Measurements from ENCODE around the gene DNMT3L.
"Not testable (repeated sequence)": the region's sequence is repeated elsewhere in the genome, so short reads cannot be mapped to it uniquely, and the experiment has no call there.

Gene DNMT3L

GRCh38 chr21:44259082-44259705, 2.5 kb downstream of the DNMT3L start:
- TF ChIP-seq EP300 (IDR thresholded peaks at IDR 0.05; ENCODE audit: borderline replicate concordance) (no peak), MAX (IDR thresholded peaks at IDR 0.05) (no peak), TEAD4 (IDR thresholded peaks at IDR 0.05) (no peak), REST (IDR thresholded peaks at IDR 0.05; ENCODE audit: low read depth) (no peak), USF1 (IDR thresholded peaks at IDR 0.05) (no peak), CREB1 (IDR thresholded peaks at IDR 0.05; ENCODE audit: low read depth) (no peak), EGR1 (IDR thresholded peaks at IDR 0.05) (no peak), NFIC (IDR thresholded peaks at IDR 0.05) (no peak), YY1 (IDR thresholded peaks at IDR 0.05; ENCODE audit: low read depth) (no peak), TAF1 (IDR thresholded peaks at IDR 0.05; ENCODE audit: low read depth) (no peak), CEBPB (IDR thresholded peaks at IDR 0.05) (no peak), TCF12 (IDR thresholded peaks at IDR 0.05; ENCODE audit: low read depth) (no peak), FOXM1 (IDR thresholded peaks at IDR 0.05; ENCODE audit: borderline replicate concordance, low read depth) (no peak)

- TF ChIP-seq CREB1 (IDR thresholded peaks at IDR 0.05; ENCODE audit: low read depth) (no peak), FOXM1 (IDR thresholded peaks at IDR 0.05; ENCODE audit: borderline replicate concordance, low read depth) (no peak), TEAD4 (IDR thresholded peaks at IDR 0.05) (no peak)
Observed at GRCh38 chr21:44258056-44258725, 3.5 kb downstream of the DNMT3L start.

- TF ChIP-seq RAD21 (IDR thresholded peaks at IDR 0.05; ENCODE audit: low read depth) (no peak), USF1 (IDR thresholded peaks at IDR 0.05) (no peak)
Observed at GRCh38 chr21:44255511-44255981, 6.2 kb downstream of the DNMT3L start.

GRCh38 chr21:44253832-44254710, 7.6 kb downstream of the DNMT3L start:
- no peak for TF ChIP-seq CREB1 (IDR thresholded peaks at IDR 0.05; ENCODE audit: low read depth)
- no peak for TF ChIP-seq CEBPB (IDR thresholded peaks at IDR 0.05)
- peak; percentile 16; the same call in 1 of the 2 replicates for TF ChIP-seq REST (IDR thresholded peaks at IDR 0.05; ENCODE audit: low read depth)

GRCh38 chr21:44240842-44241241, 20.9 kb downstream of the DNMT3L start, which contains the start of gene ICOSLG:
ICOSLG (minus strand) TSS chr21:44240943; CDS start chr21:44240817, 126 bp downstream.
- not testable (repeated sequence) for TF ChIP-seq EP300 (IDR thresholded peaks at IDR 0.05; ENCODE audit: borderline replicate concordance); MAX (IDR thresholded peaks at IDR 0.05); RAD21 (IDR thresholded peaks at IDR 0.05; ENCODE audit: low read depth)

- TF ChIP-seq FOXM1 (IDR thresholded peaks at IDR 0.05; ENCODE audit: borderline replicate concordance, low read depth) (no peak), TEAD4 (IDR thresholded peaks at IDR 0.05) (no peak), TAF1 (IDR thresholded peaks at IDR 0.05; ENCODE audit: low read depth) (no peak), TCF12 (IDR thresholded peaks at IDR 0.05; ENCODE audit: low read depth) (no peak), REST (IDR thresholded peaks at IDR 0.05; ENCODE audit: low read depth) (no peak), EP300 (IDR thresholded peaks at IDR 0.05; ENCODE audit: borderline replicate concordance) (no peak), USF1 (IDR thresholded peaks at IDR 0.05) (no peak), MAX (IDR thresholded peaks at IDR 0.05) (no peak), CREB1 (IDR thresholded peaks at IDR 0.05; ENCODE audit: low read depth) (no peak), ZBTB7A (IDR thresholded peaks at IDR 0.05; ENCODE audit: low read depth) (no peak), CEBPB (IDR thresholded peaks at IDR 0.05) (no peak)
Observed at GRCh38 chr21:44199448-44199847, 62.2 kb downstream of the DNMT3L start.
